ENCODE measurements around the gene MAP2.

The MAP2 gene

DNA sequence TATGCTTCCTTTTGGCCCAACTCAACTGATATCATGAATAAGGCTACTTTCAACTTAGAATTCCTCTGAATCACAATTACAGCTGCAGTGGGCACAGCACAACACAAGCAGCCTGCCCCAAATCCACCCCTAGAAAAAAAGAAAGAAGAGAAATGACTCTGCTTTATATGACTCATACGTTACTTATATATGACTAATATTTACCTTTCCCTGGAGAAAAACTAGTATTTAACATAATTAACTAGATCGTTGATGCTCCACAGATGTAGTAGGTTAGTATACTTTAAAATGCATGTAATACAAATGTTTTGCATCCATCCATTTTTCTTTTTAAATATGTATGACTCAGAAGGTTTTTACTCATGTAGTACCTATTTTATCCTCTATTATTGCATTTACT, 214.5 kb downstream of the MAP2 start:
- H3K9me3 ChIP-seq, result no peaks in the 10 kb centered on the region
- TF ChIP-seq, protein P1, sequence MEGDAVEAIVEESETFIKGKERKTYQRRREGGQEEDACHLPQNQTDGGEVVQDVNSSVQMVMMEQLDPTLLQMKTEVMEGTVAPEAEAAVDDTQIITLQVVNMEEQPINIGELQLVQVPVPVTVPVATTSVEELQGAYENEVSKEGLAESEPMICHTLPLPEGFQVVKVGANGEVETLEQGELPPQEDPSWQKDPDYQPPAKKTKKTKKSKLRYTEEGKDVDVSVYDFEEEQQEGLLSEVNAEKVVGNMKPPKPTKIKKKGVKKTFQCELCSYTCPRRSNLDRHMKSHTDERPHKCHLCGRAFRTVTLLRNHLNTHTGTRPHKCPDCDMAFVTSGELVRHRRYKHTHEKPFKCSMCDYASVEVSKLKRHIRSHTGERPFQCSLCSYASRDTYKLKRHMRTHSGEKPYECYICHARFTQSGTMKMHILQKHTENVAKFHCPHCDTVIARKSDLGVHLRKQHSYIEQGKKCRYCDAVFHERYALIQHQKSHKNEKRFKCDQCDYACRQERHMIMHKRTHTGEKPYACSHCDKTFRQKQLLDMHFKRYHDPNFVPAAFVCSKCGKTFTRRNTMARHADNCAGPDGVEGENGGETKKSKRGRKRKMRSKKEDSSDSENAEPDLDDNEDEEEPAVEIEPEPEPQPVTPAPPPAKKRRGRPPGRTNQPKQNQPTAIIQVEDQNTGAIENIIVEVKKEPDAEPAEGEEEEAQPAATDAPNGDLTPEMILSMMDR (IDR thresholded peaks at IDR 0.05), result no peak
- intact Hi-C loops (cut with DNase I; ENCODE audit: low total_unique reads), result no loop called here

GRCh38 chr2:209640358-209640757, 216.5 kb downstream of the MAP2 start:
- Histone ChIP-seq H3K27ac (no peak overlapping the region), H3K36me3 (no peaks in the 10 kb centered on the region), H3K4me3 (no peak overlapping the region), H3K4me1 (peaks cover 0 to 13% (median 0%) of the 10 kb centered on the region in 4 donors), H3K27me3 (no peaks in the 10 kb centered on the region), H3K9me3 (no peaks in the 10 kb centered on the region)
- TF ChIP-seq, protein P1 (IDR thresholded peaks at IDR 0.05), result no peak
- DNase-seq, result no peak
- intact Hi-C loops (cut with DNase I; ENCODE audit: low total_unique reads), result no loop called here

More for the DNA sequence above, 214.5 kb downstream of the MAP2 start:
- Histone ChIP-seq H3K36me3 (no peaks in the 10 kb centered on the region), H3K27me3 (no peaks in the 10 kb centered on the region), H3K4me3 (no peak overlapping the region), H3K4me1 (peaks cover 0 to 9% (median 0%) of the 10 kb centered on the region in 4 donors), H3K27ac (no peak overlapping the region)
- no peak for DNase-seq

DNA sequence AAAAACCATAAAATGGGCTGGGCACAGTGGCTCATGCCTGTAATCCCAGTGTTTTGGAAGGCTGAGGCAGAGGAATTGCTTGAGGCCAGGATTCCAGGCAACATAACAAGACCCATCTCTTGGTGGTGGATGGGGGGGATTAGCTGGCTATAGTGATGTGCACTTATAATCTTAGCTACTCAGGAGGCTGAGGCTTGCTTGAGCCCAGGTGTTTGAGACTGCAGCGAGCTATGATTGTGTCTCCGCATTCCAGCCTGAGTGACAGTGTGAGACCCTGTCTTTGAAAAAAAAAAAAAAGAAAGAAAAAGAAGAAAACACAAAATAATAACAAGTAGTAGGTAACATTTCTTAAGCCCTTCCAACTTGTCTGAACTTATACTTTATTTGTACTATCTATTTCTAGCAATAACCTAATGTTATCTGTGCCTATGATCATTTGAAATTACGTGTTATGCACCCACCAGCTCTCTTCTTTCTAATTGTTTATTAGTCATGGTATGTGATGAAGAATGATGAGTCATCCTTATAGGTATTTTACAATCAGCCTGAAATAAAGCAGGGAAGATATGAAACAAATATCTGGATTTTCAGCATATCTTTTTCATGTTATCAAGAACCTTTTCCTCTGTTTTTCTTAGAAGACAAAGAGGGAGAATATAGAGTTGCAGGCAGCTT, 218.4 kb downstream of the MAP2 start:
- intact Hi-C loops (cut with DNase I; ENCODE audit: low total_unique reads), result no loop called here
- no peak for DNase-seq
- no peak overlapping the region for H3K27ac ChIP-seq
- H3K4me3 ChIP-seq, result no peak overlapping the region
- H3K27me3 ChIP-seq, result no peaks in the 10 kb centered on the region
- no peaks in the 10 kb centered on the region for H3K36me3 ChIP-seq
- no peaks in the 10 kb centered on the region for H3K9me3 ChIP-seq
- H3K4me1 ChIP-seq, result peaks cover 0 to 13% (median 0%) of the 10 kb centered on the region in 4 donors
- TF ChIP-seq, protein P1 (IDR thresholded peaks at IDR 0.05), result no peak

DNA sequence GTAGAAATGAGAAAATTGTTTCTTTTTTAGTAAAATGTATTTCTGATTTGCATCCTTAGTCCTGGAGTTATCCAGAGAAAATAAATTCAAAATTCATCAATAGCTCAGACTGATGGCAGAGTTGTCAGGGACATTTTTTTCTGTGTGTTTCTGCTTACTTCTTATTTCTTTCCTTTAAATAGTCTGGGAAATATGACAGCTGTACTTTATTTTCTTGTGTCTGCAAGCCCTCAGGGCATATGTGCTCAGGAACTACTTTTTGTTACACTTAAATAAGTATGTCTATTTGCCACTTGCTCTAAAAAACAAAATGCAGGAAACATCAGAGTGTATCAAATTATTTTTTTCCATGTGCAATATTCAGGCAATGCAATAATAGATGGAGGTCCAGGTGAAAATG, 221.0 kb downstream of the MAP2 start:
- intact Hi-C loops (cut with DNase I; ENCODE audit: low total_unique reads), result no loop called here

GRCh38 chr2:209648714-209649113, 224.9 kb downstream of the MAP2 start:
- DNase-seq, result no peak
- no peaks in the 10 kb centered on the region for H3K27me3 ChIP-seq
- no peak overlapping the region for H3K4me3 ChIP-seq
- no peaks in the 10 kb centered on the region for H3K9me3 ChIP-seq
- intact Hi-C loops (cut with DNase I; ENCODE audit: low total_unique reads), result no loop called here
- H3K36me3 ChIP-seq, result peaks cover 5 to 9% (median 6%) of the 10 kb centered on the region in 3 donors
- TF ChIP-seq, protein P1 (IDR thresholded peaks at IDR 0.05), result no peak
- no peak overlapping the region for H3K27ac ChIP-seq
- H3K4me1 ChIP-seq, result peaks cover 0 to 5% (median 0%) of the 10 kb centered on the region in 4 donors

More for the DNA sequence above, 221.0 kb downstream of the MAP2 start:
- TF ChIP-seq, protein P1 (IDR thresholded peaks at IDR 0.05), result no peak
- no peaks in the 10 kb centered on the region for H3K36me3 ChIP-seq
- no peaks in the 10 kb centered on the region for H3K9me3 ChIP-seq
- H3K4me1 ChIP-seq, result peaks cover 0 to 13% (median 0%) of the 10 kb centered on the region in 4 donors
- DNase-seq, result no peak
- no peak overlapping the region for H3K4me3 ChIP-seq
- no peaks in the 10 kb centered on the region for H3K27me3 ChIP-seq
- no peak overlapping the region for H3K27ac ChIP-seq
